Activated T-helper 17 cell treated with anti-CD3 and anti-CD28 coated beads, Interleukin-2, amount 50 U/mL, for 72 hours (primary cell): Measurements from ENCODE around the gene SCN2A. TPM values are rescaled to one million over a fixed set of nuclear protein-coding genes. Genes with fewer than 3 reads are reported as not detected.

Source experiments
- ATAC-seq: fragments of 150-1000 bp; cut with Tn5 transposase; replicated peaks from 2 replicates; pipeline ENCODE4 v1.10.0; 2021; ENCODE audit warnings: mild to moderate bottlenecking, moderate library complexity
- H3K27ac Mint-ChIP-seq: one replicate; pipeline ENCODE4 v1.8.0; 2022; ENCODE audit warnings: mixed read lengths
- H3K27me3 Mint-ChIP-seq: one replicate; pipeline ENCODE4 v1.8.0; 2022; ENCODE audit warnings: mixed read lengths
- H3K36me3 Mint-ChIP-seq: one replicate; pipeline ENCODE4 v1.8.0; 2022; ENCODE audit warnings: low read depth, mild to moderate bottlenecking, mixed read lengths
- H3K4me1 Mint-ChIP-seq: one replicate; pipeline ENCODE4 v1.8.0; 2022; ENCODE audit warnings: mixed read lengths
- H3K4me3 Mint-ChIP-seq: one replicate; pipeline ENCODE4 v1.8.0; 2022; ENCODE audit warnings: mild to moderate bottlenecking, mixed read lengths
- H3K9me3 Mint-ChIP-seq: one replicate; pipeline ENCODE4 v1.8.0; 2022; ENCODE audit warnings: mixed read lengths
- total RNA-seq, 2 donors: library from RNA; stranded (reverse); gene quantifications; one replicate each; pipeline ENCODE4 v1.2.3, GENCODE V29; 2022

The SCN2A gene
- total RNA-seq, 2 donors from 2014 or later, result 0.05 TPM; not detected in 1

GRCh38 chr2:165434865-165435496 is 195.8 kb downstream of the SCN2A start:
- no peaks in the 10 kb centered on the region for H3K9me3 Mint-ChIP-seq
- no peak overlapping the region for H3K27ac Mint-ChIP-seq
- no peaks in the 10 kb centered on the region for H3K36me3 Mint-ChIP-seq
- H3K4me1 Mint-ChIP-seq, result no peaks in the 10 kb centered on the region
- H3K27me3 Mint-ChIP-seq, result no peaks in the 10 kb centered on the region
- no peak for ATAC-seq
- no peak overlapping the region for H3K4me3 Mint-ChIP-seq

GRCh38 chr2:165435611-165436010 is 196.4 kb downstream of the SCN2A start:
- H3K36me3 Mint-ChIP-seq, result no peaks in the 10 kb centered on the region
- H3K27ac Mint-ChIP-seq, result no peak overlapping the region
- no peaks in the 10 kb centered on the region for H3K9me3 Mint-ChIP-seq
- H3K4me3 Mint-ChIP-seq, result no peak overlapping the region
- H3K27me3 Mint-ChIP-seq, result no peaks in the 10 kb centered on the region
- ATAC-seq, result no peak
- no peaks in the 10 kb centered on the region for H3K4me1 Mint-ChIP-seq

- H3K4me3 Mint-ChIP-seq, result no peak overlapping the region
- no peaks in the 10 kb centered on the region for H3K4me1 Mint-ChIP-seq
- ATAC-seq, result no peak
- H3K27ac Mint-ChIP-seq, result no peak overlapping the region
- H3K27me3 Mint-ChIP-seq, result no peaks in the 10 kb centered on the region
- no peaks in the 10 kb centered on the region for H3K9me3 Mint-ChIP-seq
- H3K36me3 Mint-ChIP-seq, result no peaks in the 10 kb centered on the region
Measured at GRCh38 chr2:165436559-165436958, 197.3 kb downstream of the SCN2A start.

GRCh38 chr2:165440367-165440766 is 201.2 kb downstream of the SCN2A start:
- no peaks in the 10 kb centered on the region for H3K4me1 Mint-ChIP-seq
- no peaks in the 10 kb centered on the region for H3K27me3 Mint-ChIP-seq
- no peak for ATAC-seq
- no peaks in the 10 kb centered on the region for H3K9me3 Mint-ChIP-seq
- H3K36me3 Mint-ChIP-seq, result no peaks in the 10 kb centered on the region
- H3K4me3 Mint-ChIP-seq, result no peak overlapping the region
- H3K27ac Mint-ChIP-seq, result no peak overlapping the region

Other genes starting within 250 kb of the SCN2A start
- gene SCN3A, start 35.4 kb upstream of the SCN2A start, total RNA-seq, result not detected
- not detected for gene CSRNP3, start 230.3 kb downstream of the SCN2A start, total RNA-seq